K562 (cell line): ENCODE measurements around the gene TOR1A.

Source experiments
- CBX5 ChIP-seq: IDR thresholded peaks from 2 replicates; pipeline ENCODE4 v1.6.1; 2014; ENCODE audit warnings: low read depth, borderline replicate concordance
- CHD2 ChIP-seq: IDR thresholded peaks from 2 replicates; pipeline ENCODE4 v1.6.1; 2011; ENCODE audit warnings: low read depth, low read length
- CTCF ChIP-seq, 3 experiments: IDR thresholded peaks in 2 of 3; conservative IDR thresholded peaks in 1 of 3; 2 replicates each; pipeline ENCODE4 v1.5.1; 2011 to 2012; ENCODE audit warnings: low read length in 3 of 3, mild to moderate bottlenecking in 3 of 3, control low read depth in 2 of 3, improper control_type of control experiment in 1 of 3, inconsistent platforms in 1 of 3, low read depth in 1 of 3, mixed read lengths in 1 of 3, moderate library complexity in 1 of 3; ENCODE audit not compliant: insufficient read depth in 2 of 3
- MTA3 ChIP-seq: fragments of 450-650 bp; formaldehyde crosslinking; IDR thresholded peaks from 2 replicates; pipeline ENCODE4 v1.6.1; 2017; ENCODE audit warnings: mild to moderate bottlenecking, borderline replicate concordance
- POLR2A ChIP-seq: fragments of 450-650 bp; conservative IDR thresholded peaks from 2 replicates; pipeline ENCODE4 v1.6.1; 2016
- USF1 ChIP-seq: sonication (generic); formaldehyde crosslinking; IDR thresholded peaks from 2 replicates; pipeline ENCODE4 v1.9.0; 2022; ENCODE audit warnings: mild to moderate bottlenecking, missing genetic modification reagents

- TF ChIP-seq CBX5 = no peak
- peak; percentile 43 to 72 (median 56) for TF ChIP-seq CTCF (IDR thresholded peaks at IDR 0.05 in 2 of 3, conservative IDR thresholded peaks at IDR 0.05 in 1 of 3; ENCODE audit: insufficient read depth in 2 of 3, low read depth in 1 of 3, low read length in 3 of 3)
- no peak for TF ChIP-seq MTA3
- TF ChIP-seq USF1 = no peak
- no peak for TF ChIP-seq CHD2
- peak; percentile 37 for TF ChIP-seq POLR2A
Measured at GRCh38 chr9:129867136-129868022, 43.4 kb upstream of the TOR1A start.
